Activated CD8-positive, alpha-beta memory T cell treated with anti-CD3 and anti-CD28 coated beads for 48 hours (primary cell): ENCODE data around the gene SLC35F3.

ENCODE experiments used
- DNase-seq, 3 experiments: peaks; one replicate each; pipeline ENCODE4 v3.0.0-alpha.2; 2020; ENCODE audit warnings: low read depth in 2 of 3, low spot score in 2 of 3

SLC35F3 gene

GRCh38 chr1:233971753-233972152 lies 67.3 kb downstream of the SLC35F3 start:
- no peak for DNase-seq

GRCh38 chr1:233972563-233972950 lies 68.1 kb downstream of the SLC35F3 start:
- no peak for DNase-seq

- DNase-seq = no peak
These were observed 68.6 kb downstream of the SLC35F3 start for GRCh38 chr1:233972951-233973635.

GRCh38 chr1:233975486-233975885 lies 71.0 kb downstream of the SLC35F3 start:
- DNase-seq = no peak

- no peak for DNase-seq
These were observed 76.7 kb downstream of the SLC35F3 start for GRCh38 chr1:233981042-233981675.

- no peak for DNase-seq
These were observed 78.5 kb downstream of the SLC35F3 start for GRCh38 chr1:233982827-233983518.

- DNase-seq = no peak
These were observed 79.3 kb downstream of the SLC35F3 start for GRCh38 chr1:233983811-233984210.

- DNase-seq = no peak
These were observed 84.7 kb downstream of the SLC35F3 start for GRCh38 chr1:233988963-233989696.

- no peak for DNase-seq
These were observed 86.0 kb downstream of the SLC35F3 start for GRCh38 chr1:233990486-233990885.

GRCh38 chr1:233993651-233994050 lies 89.2 kb downstream of the SLC35F3 start:
- no peak for DNase-seq

GRCh38 chr1:233994112-233994511 lies 89.6 kb downstream of the SLC35F3 start:
- no peak for DNase-seq

- DNase-seq = no peak
These were observed 94.0 kb downstream of the SLC35F3 start for GRCh38 chr1:233998456-233998855.

- no peak for DNase-seq
These were observed 94.4 kb downstream of the SLC35F3 start for GRCh38 chr1:233998891-233999290.

- no peak for DNase-seq
These were observed 96.1 kb downstream of the SLC35F3 start for GRCh38 chr1:234000557-234001041.

GRCh38 chr1:234001817-234002216 lies 97.3 kb downstream of the SLC35F3 start:
- no peak for DNase-seq

- no peak for DNase-seq
These were observed 100.1 kb downstream of the SLC35F3 start for GRCh38 chr1:234004591-234004990.

GRCh38 chr1:234007684-234008083 lies 103.2 kb downstream of the SLC35F3 start:
- DNase-seq = no peak

- no peak for DNase-seq
These were observed 104.1 kb downstream of the SLC35F3 start for GRCh38 chr1:234008591-234008990.

- no peak for DNase-seq
These were observed 105.2 kb downstream of the SLC35F3 start for GRCh38 chr1:234009668-234010067.

GRCh38 chr1:234014208-234014607 lies 109.7 kb downstream of the SLC35F3 start:
- DNase-seq = no peak

GRCh38 chr1:234018816-234019215 lies 114.3 kb downstream of the SLC35F3 start:
- DNase-seq = no peak
